NCI-H1417 treated with DMSO at 0.1 percent for 48 hours (cell line): ENCODE data around the gene KDM4C.

Source experiments
- DNase-seq: peaks from one replicate; lab custom pipeline; 2025; lab: John Stamatoyannopoulos, UW

KDM4C gene

GRCh38 chr9:6904371-6904770, 146.6 kb downstream of the KDM4C start:
- no peak for DNase-seq

GRCh38 chr9:6905850-6906375, 148.1 kb downstream of the KDM4C start:
- DNase-seq = no peak

GRCh38 chr9:6907772-6908381, 150.1 kb downstream of the KDM4C start:
- DNase-seq = no peak

- no peak for DNase-seq
Measured at GRCh38 chr9:6909181-6909580, 151.4 kb downstream of the KDM4C start.

- DNase-seq = no peak
Measured at GRCh38 chr9:6910032-6910431, 152.3 kb downstream of the KDM4C start.

GRCh38 chr9:6910497-6910896, 152.7 kb downstream of the KDM4C start:
- no peak for DNase-seq

- DNase-seq = no peak
Measured at GRCh38 chr9:6911901-6912638, 154.3 kb downstream of the KDM4C start.

GRCh38 chr9:6915635-6916034, 157.9 kb downstream of the KDM4C start:
- no peak for DNase-seq

- DNase-seq = no peak
Measured at GRCh38 chr9:6917162-6917561, 159.4 kb downstream of the KDM4C start.

- no peak for DNase-seq
Measured at GRCh38 chr9:6920041-6920440, 162.3 kb downstream of the KDM4C start.

GRCh38 chr9:6921315-6921714, 163.5 kb downstream of the KDM4C start:
- no peak for DNase-seq

GRCh38 chr9:6922124-6922676, 164.4 kb downstream of the KDM4C start:
- no peak for DNase-seq

- no peak for DNase-seq
Measured at GRCh38 chr9:6922680-6923079, 164.9 kb downstream of the KDM4C start.

- no peak for DNase-seq
Measured at GRCh38 chr9:6923086-6923485, 165.3 kb downstream of the KDM4C start.

GRCh38 chr9:6924149-6924548, 166.4 kb downstream of the KDM4C start:
- DNase-seq = no peak

- DNase-seq = no peak
Measured at GRCh38 chr9:6924988-6925563, 167.3 kb downstream of the KDM4C start.

GRCh38 chr9:6925836-6926235, 168.1 kb downstream of the KDM4C start:
- DNase-seq = no peak

- no peak for DNase-seq
Measured at GRCh38 chr9:6926436-6926835, 168.7 kb downstream of the KDM4C start.

GRCh38 chr9:6927838-6928237, 170.1 kb downstream of the KDM4C start:
- no peak for DNase-seq

- DNase-seq = no peak
Measured at GRCh38 chr9:6928863-6929262, 171.1 kb downstream of the KDM4C start.

- DNase-seq = no peak
Measured at GRCh38 chr9:6929441-6930215, 171.9 kb downstream of the KDM4C start.

- DNase-seq = no peak
Measured at GRCh38 chr9:6930827-6931226, 173.1 kb downstream of the KDM4C start.
